GM19372 (cell line): ENCODE measurements around the gene PDE7B.

Source experiments
- ATAC-seq: cut with Tn5 transposase; IDR thresholded peaks from one replicate; pipeline ENCODE4 v1.9.1; 2021; ENCODE audit warnings: mild to moderate bottlenecking, low read depth, moderate library complexity; ENCODE audit not compliant: unreplicated experiment

Gene PDE7B

GRCh38 chr6:135976585-135976984 is 125.1 kb downstream of the PDE7B start:
- ATAC-seq = no peak

- no peak for ATAC-seq
Observed at GRCh38 chr6:135983093-135983492, 131.6 kb downstream of the PDE7B start.

GRCh38 chr6:135983718-135984343 is 132.3 kb downstream of the PDE7B start:
- ATAC-seq = no peak

GRCh38 chr6:135985471-135985870 is 134.0 kb downstream of the PDE7B start:
- no peak for ATAC-seq

GRCh38 chr6:135987226-135987625 is 135.7 kb downstream of the PDE7B start:
- ATAC-seq = no peak

- no peak for ATAC-seq
Observed at GRCh38 chr6:135990439-135990838, 138.9 kb downstream of the PDE7B start.

GRCh38 chr6:135990855-135991464 is 139.5 kb downstream of the PDE7B start:
- no peak for ATAC-seq

GRCh38 chr6:135992739-135993138 is 141.2 kb downstream of the PDE7B start:
- ATAC-seq = no peak

GRCh38 chr6:135993361-135993760 is 141.9 kb downstream of the PDE7B start:
- ATAC-seq = no peak

GRCh38 chr6:135994857-135995544 is 143.5 kb downstream of the PDE7B start:
- no peak for ATAC-seq

- no peak for ATAC-seq
Observed at GRCh38 chr6:135995545-135995898, 144.0 kb downstream of the PDE7B start.

GRCh38 chr6:135996668-135997067 is 145.2 kb downstream of the PDE7B start:
- ATAC-seq = no peak

- no peak for ATAC-seq
Observed at GRCh38 chr6:135999393-135999792, 147.9 kb downstream of the PDE7B start.

- ATAC-seq = no peak
Observed at GRCh38 chr6:136007345-136007744, 155.8 kb downstream of the PDE7B start.

GRCh38 chr6:136011475-136011874 is 160.0 kb downstream of the PDE7B start:
- ATAC-seq = no peak

- ATAC-seq = no peak
Observed at GRCh38 chr6:136012198-136012887, 160.8 kb downstream of the PDE7B start.

- no peak for ATAC-seq
Observed at GRCh38 chr6:136012943-136013342, 161.4 kb downstream of the PDE7B start.

- ATAC-seq = no peak
Observed at GRCh38 chr6:136014454-136015437, 163.2 kb downstream of the PDE7B start.

- no peak for ATAC-seq
Observed at GRCh38 chr6:136015531-136015930, 164.0 kb downstream of the PDE7B start.
